CD4-positive, alpha-beta T cell treated with Interleukin-4 for 1 hour (primary cell): ENCODE data around the gene PTPRD.

Experiments
- DNase-seq, 2 donors: peaks; one replicate each; pipeline ENCODE4 v3.0.0-alpha.2; 2020 to 2022

The PTPRD gene

DNA sequence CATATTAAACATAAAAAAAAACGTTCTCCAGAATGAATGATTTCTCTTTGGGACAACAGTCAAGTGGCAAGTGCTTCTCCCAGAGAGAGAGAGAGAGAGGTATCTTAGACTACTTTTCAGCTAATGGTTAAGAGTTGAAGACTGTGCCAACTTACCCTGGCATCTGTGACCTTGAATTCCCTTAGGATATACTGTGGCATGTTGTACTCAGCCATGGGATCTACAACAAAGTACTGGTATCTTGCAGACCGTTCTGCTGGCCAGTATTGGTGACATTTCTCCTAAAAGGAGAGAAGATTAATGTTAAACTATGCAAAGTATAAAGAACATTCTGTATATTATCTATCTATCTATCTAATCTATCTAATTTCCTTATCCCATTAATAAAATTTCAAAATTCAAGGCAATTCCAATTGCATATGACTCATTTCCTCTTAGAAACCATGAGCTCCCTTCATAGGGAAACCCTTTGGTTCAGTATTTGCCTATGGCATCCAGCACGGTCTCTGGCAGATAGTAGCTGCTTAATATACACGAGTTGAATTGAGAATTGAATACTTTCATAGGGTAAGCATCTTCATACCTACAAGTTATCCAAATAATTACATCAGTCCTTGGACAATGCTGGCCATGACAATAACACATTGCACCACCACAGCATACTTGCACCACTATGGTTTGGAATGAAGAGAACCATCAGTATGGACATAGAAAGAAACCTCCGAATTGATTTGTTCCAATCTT is 2273.9 kb downstream of the PTPRD start:
- no peak for DNase-seq

GRCh38 chr9:8337834-8338766 is 2274.7 kb downstream of the PTPRD start:
- no peak for DNase-seq

GRCh38 chr9:8332871-8333270 is 2279.9 kb downstream of the PTPRD start:
- no peak for DNase-seq

DNA sequence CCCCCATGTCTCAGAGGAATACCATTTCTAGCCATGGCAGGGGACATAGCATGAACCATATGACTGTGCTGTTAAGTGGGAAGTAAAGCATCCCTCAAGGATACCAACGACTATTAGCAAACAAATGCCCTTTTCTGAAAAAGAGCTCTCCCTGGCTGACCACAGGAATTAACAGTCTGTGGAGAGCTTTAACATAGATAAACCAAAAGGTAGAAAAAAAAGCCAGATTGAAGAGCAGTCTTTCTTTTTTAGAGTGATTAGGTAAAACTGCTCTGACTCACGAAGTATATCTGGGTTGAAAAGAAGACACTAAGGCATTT is 2280.5 kb downstream of the PTPRD start:
- DNase-seq = no peak

- no peak for DNase-seq
These were observed 2281.1 kb downstream of the PTPRD start for GRCh38 chr9:8331507-8332330.

DNA sequence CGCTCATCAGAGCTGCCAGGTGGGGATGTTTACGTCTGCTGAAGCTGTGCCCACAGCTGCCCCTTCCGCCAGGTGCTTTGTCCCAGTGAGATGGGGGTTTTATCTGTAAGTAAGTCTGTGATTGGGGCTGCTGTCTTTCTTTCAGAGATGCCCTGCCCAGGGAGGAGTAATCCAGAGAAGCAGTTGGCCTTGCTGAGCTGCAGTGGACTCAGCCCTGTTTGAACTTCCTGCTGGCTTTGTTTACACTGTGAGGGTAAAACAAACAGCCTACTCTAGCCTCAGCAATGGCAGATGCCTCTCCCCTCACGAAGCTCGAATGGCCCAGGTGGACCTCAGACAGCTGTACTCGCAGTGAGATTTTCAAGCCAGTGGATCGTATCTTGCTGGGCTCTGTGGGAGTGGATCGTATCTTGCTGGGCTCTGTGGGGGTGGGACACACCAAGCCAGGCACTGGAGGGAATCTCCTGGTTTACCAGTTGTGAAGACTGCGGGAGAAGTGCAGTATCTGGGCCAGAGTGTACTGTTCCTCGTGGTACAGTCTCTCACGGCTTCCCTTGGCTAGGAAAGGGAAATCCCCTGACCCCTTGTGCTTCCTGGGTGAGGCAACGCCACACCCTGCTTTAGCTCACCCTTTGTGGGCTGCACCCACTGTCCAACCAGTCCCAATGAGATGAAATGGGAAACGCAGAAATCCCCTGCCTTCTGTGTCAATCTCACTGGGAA is 2283.1 kb downstream of the PTPRD start:
- DNase-seq = no peak

- DNase-seq = no peak
These were observed 2297.6 kb downstream of the PTPRD start for GRCh38 chr9:8315211-8315610.

GRCh38 chr9:8309258-8309657 is 2303.5 kb downstream of the PTPRD start:
- no peak for DNase-seq

GRCh38 chr9:8304720-8305119 is 2308.1 kb downstream of the PTPRD start:
- DNase-seq = no peak

GRCh38 chr9:8301296-8301695 is 2311.5 kb downstream of the PTPRD start:
- no peak for DNase-seq

- no peak for DNase-seq
These were observed 2315.8 kb downstream of the PTPRD start for GRCh38 chr9:8297047-8297446.

DNA sequence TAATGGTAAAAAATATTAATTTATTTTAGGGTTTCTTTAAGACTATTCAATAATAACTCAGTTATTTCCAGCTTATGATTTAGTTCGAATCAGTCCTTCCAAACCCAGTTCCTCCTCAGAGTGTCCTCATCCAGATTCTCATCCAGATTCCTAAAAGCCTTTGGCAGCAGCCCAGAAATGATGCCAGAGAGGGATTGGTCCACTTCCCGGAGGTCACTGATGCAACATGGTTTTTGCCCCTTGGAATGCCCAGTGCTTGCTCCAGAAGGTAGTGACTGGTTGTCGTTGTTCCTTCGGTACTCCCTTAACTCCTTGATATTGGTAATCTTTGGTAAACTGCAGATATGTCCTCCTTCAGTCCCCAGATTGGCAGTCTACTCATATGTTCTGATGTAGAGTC is 2320.1 kb downstream of the PTPRD start:
- DNase-seq = no peak

DNA sequence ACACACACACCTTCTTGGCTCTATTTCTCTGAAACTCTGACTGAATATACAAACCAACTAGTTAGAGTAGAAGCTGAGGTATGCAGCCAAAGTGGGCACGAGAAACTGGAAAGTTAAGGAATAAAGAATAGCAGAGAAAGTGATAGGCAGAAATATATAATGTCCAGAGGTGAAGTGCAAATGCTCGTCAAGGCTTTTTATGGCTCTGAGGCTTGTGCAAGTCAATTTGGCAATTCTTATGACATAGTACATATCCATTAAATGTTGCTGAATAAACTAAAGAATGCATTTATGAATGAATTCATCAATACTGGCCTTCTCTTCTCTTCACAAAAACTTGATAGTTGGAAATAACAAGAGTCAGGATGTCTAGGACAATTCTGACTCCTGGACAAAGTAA is 2323.1 kb downstream of the PTPRD start:
- DNase-seq = no peak

DNA sequence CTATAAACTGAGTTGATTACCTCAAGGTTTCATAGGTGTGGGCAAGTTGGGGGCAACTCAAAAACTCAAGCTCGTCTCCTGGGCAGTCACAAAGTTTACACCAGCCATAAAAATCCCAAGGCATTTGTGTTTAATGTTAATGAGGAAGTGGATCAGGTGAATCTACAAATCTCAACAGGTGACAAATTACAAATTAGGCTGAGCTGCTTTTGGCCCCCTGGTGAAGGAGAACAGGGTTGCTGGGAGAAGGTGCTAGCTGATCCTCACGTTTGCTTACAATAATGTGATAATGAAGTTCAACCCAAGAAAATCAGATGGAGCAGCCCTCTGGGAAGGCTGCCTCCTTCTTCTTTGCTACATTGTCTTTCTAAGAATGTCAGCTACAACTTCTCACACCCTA is 2324.8 kb downstream of the PTPRD start:
- no peak for DNase-seq

- no peak for DNase-seq
These were observed 2325.3 kb downstream of the PTPRD start for GRCh38 chr9:8287501-8287900.

DNA sequence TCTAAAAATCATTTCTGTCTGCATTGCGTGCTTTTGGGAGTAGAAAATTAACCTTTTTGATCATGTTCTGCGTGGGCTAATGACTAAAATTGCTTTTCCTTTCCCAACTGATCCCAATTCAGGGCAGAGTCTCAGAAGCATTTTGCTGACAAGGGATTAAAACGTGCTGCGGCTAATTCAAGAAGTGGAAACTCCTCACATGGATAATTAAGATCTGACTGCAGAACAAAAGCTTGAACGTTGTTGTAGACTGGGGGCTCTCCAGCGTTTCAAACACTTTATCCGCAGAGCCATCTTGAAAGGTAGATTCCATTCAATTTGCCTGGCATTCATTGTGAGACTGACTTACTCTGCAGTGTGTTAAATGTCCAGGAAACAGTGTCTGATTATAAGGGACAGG is 2327.9 kb downstream of the PTPRD start:
- no peak for DNase-seq

- no peak for DNase-seq
These were observed 2330.3 kb downstream of the PTPRD start for GRCh38 chr9:8282535-8282934.

- no peak for DNase-seq
These were observed 2332.0 kb downstream of the PTPRD start for GRCh38 chr9:8280811-8281210.

DNA sequence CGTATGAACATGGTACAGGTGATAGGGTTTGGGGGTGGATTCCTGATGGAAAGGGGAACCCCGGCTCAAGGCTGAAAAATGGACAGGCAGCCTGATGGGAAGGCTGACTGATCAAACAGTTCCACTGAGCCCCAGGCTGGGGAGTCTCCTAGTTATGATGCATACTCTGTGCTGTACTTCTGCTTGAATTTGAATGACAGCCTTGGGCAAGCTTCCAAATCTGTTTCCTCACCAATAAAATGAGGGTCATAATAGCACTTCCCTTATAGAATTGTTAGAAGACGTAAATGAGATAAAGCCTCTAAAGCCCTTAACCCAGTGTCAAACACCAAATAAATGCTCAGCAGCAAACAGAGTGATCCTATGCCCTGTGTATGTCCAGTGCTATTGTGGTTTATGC is 2334.8 kb downstream of the PTPRD start:
- no peak for DNase-seq

- DNase-seq = no peak
These were observed 2342.6 kb downstream of the PTPRD start for GRCh38 chr9:8270235-8270634.

- no peak for DNase-seq
These were observed 2343.9 kb downstream of the PTPRD start for GRCh38 chr9:8268881-8269280.

DNA sequence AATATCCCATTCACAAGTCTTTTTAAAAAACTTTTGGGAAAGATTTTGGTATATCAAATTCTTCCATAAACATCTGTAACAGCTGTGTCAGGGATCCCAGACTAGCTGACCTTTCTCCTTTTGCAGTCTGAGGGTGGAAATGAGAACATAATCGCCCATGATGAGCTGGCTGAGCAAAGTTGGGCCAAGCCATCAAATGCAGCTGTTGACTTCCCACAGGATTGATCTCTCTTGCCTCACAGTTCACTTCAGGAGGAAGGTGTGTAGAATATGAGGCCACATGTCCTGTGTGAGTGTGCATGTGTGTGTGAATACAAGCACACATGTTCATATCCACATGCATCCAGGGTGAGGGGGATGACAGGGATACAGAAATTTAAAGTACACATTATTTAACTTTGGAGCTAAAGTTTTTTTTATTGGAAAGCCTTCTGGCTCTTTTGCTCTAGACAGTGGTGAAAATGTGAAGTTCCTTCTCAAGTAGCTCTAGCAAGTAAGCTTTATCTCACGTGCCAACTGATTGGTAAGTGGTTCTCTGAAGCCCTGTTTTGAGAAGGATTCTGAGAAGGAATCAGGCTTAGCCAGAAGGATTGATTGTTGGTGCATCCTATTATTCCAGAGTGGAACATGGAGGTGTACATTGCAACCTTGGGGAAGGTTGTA is 2344.5 kb downstream of the PTPRD start:
- DNase-seq = no peak
